Measurements from ENCODE around the gene OOSP4B. TPM values are rescaled to one million over a fixed set of nuclear protein-coding genes. Genes with fewer than 3 reads are reported as not detected.

Gene OOSP4B
- total RNA-seq, 1 donor from 2014 or later = not detected

DNA sequence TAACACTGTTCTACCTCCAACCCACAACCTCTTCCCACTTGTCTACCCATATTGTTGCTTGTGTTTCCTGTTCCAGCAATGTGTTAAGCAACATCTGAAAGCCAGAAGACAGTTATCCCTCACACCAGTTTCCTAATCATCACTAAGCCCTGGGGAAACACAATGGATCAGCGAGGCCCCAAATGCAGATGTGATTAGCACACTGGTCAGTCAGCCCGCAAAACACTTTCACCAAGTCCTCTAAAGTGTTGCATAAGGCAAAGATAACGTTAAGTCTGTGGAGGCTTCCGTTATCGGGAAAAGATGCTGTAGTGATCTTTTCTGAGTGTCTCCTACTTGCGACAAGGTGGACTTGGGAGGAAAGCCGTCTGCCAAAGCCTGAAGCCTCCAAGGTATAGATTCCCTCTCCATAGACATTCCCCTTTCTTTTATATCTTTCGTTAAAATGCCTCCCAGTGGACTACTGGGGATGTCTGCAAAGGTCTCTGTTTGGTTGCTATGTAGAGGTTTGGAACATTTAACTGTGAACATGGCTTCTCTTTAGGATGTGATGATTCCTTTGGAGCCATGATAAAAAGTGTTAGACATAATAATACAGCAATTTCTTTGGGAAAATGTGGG lies 39.5 kb downstream of the OOSP4B start, which contains the start of gene MS4A3:
Gene MS4A3, plus strand, starts transcription at position 317 of the 621 bp plus-strand sequence. CDS start 4,496 bp downstream, outside the sequence.
- H3K36me3 ChIP-seq (ENCODE audit: control insufficient read depth, insufficient read depth, low read length) = no peaks in the 10 kb centered on the region
- no peaks in the 10 kb centered on the region for H3K27me3 ChIP-seq (ENCODE audit: control insufficient read depth, insufficient read depth, low read length)
- TF ChIP-seq, protein P1, sequence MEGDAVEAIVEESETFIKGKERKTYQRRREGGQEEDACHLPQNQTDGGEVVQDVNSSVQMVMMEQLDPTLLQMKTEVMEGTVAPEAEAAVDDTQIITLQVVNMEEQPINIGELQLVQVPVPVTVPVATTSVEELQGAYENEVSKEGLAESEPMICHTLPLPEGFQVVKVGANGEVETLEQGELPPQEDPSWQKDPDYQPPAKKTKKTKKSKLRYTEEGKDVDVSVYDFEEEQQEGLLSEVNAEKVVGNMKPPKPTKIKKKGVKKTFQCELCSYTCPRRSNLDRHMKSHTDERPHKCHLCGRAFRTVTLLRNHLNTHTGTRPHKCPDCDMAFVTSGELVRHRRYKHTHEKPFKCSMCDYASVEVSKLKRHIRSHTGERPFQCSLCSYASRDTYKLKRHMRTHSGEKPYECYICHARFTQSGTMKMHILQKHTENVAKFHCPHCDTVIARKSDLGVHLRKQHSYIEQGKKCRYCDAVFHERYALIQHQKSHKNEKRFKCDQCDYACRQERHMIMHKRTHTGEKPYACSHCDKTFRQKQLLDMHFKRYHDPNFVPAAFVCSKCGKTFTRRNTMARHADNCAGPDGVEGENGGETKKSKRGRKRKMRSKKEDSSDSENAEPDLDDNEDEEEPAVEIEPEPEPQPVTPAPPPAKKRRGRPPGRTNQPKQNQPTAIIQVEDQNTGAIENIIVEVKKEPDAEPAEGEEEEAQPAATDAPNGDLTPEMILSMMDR (IDR thresholded peaks at IDR 0.05; ENCODE audit: insufficient read depth, low read length, poor library complexity, severe bottlenecking) = no peak
- no peak for DNase-seq (ENCODE audit: low read depth)
- H3K4me3 ChIP-seq (ENCODE audit: low read depth, low read length) = no peak within 1 kb of the TSS

GRCh38 chr11:60059052-60059451 lies 42.1 kb downstream of the OOSP4B start:
- TF ChIP-seq, protein P1 (IDR thresholded peaks at IDR 0.05; ENCODE audit: insufficient read depth, low read length, poor library complexity, severe bottlenecking) = no peak
- Histone ChIP-seq H3K36me3 (ENCODE audit: control insufficient read depth, insufficient read depth, low read length) (no peaks in the 10 kb centered on the region), H3K27me3 (ENCODE audit: control insufficient read depth, insufficient read depth, low read length) (no peaks in the 10 kb centered on the region), H3K4me3 (ENCODE audit: low read depth, low read length) (no peak overlapping the region)
- DNase-seq (ENCODE audit: low read depth) = no peak

- Histone ChIP-seq H3K36me3 (ENCODE audit: control insufficient read depth, insufficient read depth, low read length) (no peaks in the 10 kb centered on the region), H3K27me3 (ENCODE audit: control insufficient read depth, insufficient read depth, low read length) (no peaks in the 10 kb centered on the region), H3K4me3 (ENCODE audit: low read depth, low read length) (no peak overlapping the region)
- no peak for DNase-seq (ENCODE audit: low read depth)
- TF ChIP-seq, protein P1 (IDR thresholded peaks at IDR 0.05; ENCODE audit: insufficient read depth, low read length, poor library complexity, severe bottlenecking) = no peak
Measured at GRCh38 chr11:60059521-60060240, 42.7 kb downstream of the OOSP4B start.

DNA sequence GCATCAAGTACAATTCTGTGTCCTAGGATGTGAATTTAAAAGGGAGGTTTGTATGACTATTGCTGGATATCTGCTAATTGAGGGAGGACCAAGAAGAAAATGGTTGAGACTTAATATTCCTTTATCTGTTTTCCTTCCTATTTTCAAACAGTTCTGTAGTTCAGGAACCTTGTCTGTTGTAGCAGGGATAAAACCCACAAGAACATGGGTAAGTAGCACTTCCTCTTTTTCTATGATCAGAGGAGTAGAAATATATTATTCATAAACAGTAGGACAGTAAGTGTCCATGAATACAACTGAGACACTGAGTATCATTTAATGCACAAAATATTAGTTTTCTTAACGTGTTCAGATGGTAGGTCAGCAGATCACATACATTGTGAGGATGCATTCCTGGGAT lies 47.1 kb downstream of the OOSP4B start:
- TF ChIP-seq, protein P1 (IDR thresholded peaks at IDR 0.05; ENCODE audit: insufficient read depth, low read length, poor library complexity, severe bottlenecking) = no peak
- H3K36me3 ChIP-seq (ENCODE audit: control insufficient read depth, insufficient read depth, low read length) = no peaks in the 10 kb centered on the region
- H3K27me3 ChIP-seq (ENCODE audit: control insufficient read depth, insufficient read depth, low read length) = no peaks in the 10 kb centered on the region
- H3K4me3 ChIP-seq (ENCODE audit: low read depth, low read length) = no peak overlapping the region
- DNase-seq (ENCODE audit: low read depth) = no peak

DNA sequence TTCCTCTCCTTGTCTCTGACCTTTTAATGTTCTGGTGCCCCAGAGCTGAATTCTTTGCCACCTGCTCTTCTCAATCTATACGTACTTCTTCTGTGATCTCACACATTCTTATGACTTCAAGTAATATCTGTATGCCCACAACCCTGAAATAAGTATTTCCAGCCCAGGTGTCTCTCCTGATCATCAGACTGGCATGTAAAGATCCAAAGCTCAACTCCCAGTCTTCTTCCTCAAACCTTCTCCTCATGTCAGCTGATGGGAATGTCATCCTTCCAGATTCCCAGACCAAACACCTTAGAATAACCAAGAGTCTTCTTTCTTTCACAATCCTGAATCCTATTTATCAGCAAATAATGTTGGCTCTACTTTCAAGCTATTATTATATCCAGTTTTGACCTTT lies 48.8 kb downstream of the OOSP4B start:
- Histone ChIP-seq H3K27me3 (ENCODE audit: control insufficient read depth, insufficient read depth, low read length) (no peaks in the 10 kb centered on the region), H3K36me3 (ENCODE audit: control insufficient read depth, insufficient read depth, low read length) (no peaks in the 10 kb centered on the region), H3K4me3 (ENCODE audit: low read depth, low read length) (no peak overlapping the region)
- no peak for DNase-seq (ENCODE audit: low read depth)
- TF ChIP-seq, protein P1 (IDR thresholded peaks at IDR 0.05; ENCODE audit: insufficient read depth, low read length, poor library complexity, severe bottlenecking) = no peak
